ENCODE measurements around the gene CHAMP1. TPM values are rescaled to one million over a fixed set of nuclear protein-coding genes. Genes with fewer than 3 reads are reported as not detected.

The CHAMP1 gene
- total and polyA plus RNA-seq, 2 of the 13 experiments (the other 11 are each of a cell fraction or from before 2014, with no cell fraction given), result 8.4 to 9.7 TPM

DNA sequence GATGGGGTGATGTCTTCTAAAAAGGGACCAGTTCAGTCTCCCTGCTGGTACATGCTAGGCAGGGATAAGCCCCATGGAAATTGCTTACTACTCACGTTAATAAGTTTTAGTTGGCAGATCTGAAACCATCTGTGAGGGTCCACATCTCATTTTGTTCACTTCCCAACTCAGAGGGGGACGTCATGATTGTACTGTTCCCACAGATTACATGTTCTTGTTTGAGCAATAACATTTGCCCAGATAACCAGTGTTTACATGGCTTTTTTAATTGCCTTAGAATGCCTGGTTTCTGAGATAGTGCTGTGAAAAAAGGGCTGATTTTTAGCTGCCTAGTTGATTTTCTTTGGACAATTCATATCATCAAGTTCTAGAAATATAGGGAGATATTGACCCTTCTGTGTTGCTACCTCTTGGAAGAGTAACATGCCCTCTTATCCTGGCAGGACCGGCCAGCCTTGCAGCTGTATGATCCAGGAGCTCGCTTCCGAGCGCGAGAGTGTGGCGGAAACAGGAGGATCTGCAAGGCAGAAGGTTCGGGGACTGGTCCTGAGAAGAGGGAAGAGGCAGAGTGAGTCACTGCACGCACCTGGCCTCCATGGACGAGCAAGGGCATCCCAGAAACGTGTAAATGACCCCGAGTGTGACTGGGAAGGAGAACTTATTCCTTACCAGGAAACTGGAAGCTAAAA lies 9.8 kb upstream of the CHAMP1 start:
- Histone ChIP-seq H3K27me3 (ENCODE audit: control insufficient read depth in 1 of 2, insufficient read depth in 2 of 2, low read length in 2 of 2) (no peaks in the 10 kb centered on the region), H3K4me1 (ENCODE audit: insufficient read depth, low read length) (no peaks in the 10 kb centered on the region), H3K27ac (ENCODE audit: extremely low read length, insufficient read depth, low read length) (no peak overlapping the region), H3K36me3 (replicated peaks in 1 of 2; ENCODE audit: control insufficient read depth in 1 of 2, insufficient read depth in 2 of 2, low read length in 2 of 2) (peaks cover 8 to 48% of the 10 kb centered on the region in 2 experiments; a peak in 4 of 5 replicates), H3K9ac (ENCODE audit: insufficient read depth, low read depth, low read length) (no peak overlapping the region), H3K79me2 (ENCODE audit: insufficient read depth, low read length) (no peaks in the 10 kb centered on the region), H4K20me1 (ENCODE audit: insufficient read depth, low read length) (no peaks in the 10 kb centered on the region), H3K4me3 (replicated peaks in 1 of 3; ENCODE audit: insufficient read depth in 1 of 3, low read depth in 2 of 3, low read length in 3 of 3) (no peak overlapping the region), H3K9me3 (ENCODE audit: low read length) (no peaks in the 10 kb centered on the region), H3K4me2 (ENCODE audit: low read depth, low read length) (no peak overlapping the region), H2AFZ (ENCODE audit: low read length) (no peak overlapping the region)
- ChIA-PET POLR2A (no interaction called here), CTCF (ENCODE audit: low intra/inter-chr PET ratio, low total read pairs) (no interaction called here)
- ATAC-seq (no peak), FAIRE-seq (no peak), DNase-seq (ENCODE audit: low spot score) (no peak)
- in situ Hi-C loops (cut with HindIII; ENCODE audit: extremely low pct_ligation_motif_present, low pct_unique_long_range_greater_than_20kb), result no loop called here
- BruUV-seq (replicated peaks), result no TSS peak
- intact Hi-C loops (cut with micrococcal nuclease; ENCODE audit: unreplicated experiment), result no loop called here
- WGBS (ENCODE audit: low lambda C conversion rate), result 97% methylated on average over 13 of the region's 13 CpGs
- TF ChIP-seq RFXAP (CRISPR knock-in tag; IDR thresholded peaks at IDR 0.05; ENCODE audit: borderline replicate concordance) (no peak), TCF7 (IDR thresholded peaks at IDR 0.05; ENCODE audit: low read depth) (no peak), SALL2 (CRISPR knock-in tag; IDR thresholded peaks at IDR 0.05) (no peak), HNRNPLL (IDR thresholded peaks at IDR 0.05; ENCODE audit: low read depth, low read length, poor library complexity, severe bottlenecking) (no peak), NFYB (CRISPR knock-in tag; IDR thresholded peaks at IDR 0.05) (no peak), THAP7 (CRISPR knock-in tag; IDR thresholded peaks at IDR 0.05) (no peak), CREB1 (IDR thresholded peaks at IDR 0.05) (no peak), CREB1 (CRISPR knock-in tag; IDR thresholded peaks at IDR 0.05) (no peak), ZNF281 (CRISPR knock-in tag; IDR thresholded peaks at IDR 0.05; ENCODE audit: borderline replicate concordance) (no peak)
- TF ChIP-seq, protein P1, sequence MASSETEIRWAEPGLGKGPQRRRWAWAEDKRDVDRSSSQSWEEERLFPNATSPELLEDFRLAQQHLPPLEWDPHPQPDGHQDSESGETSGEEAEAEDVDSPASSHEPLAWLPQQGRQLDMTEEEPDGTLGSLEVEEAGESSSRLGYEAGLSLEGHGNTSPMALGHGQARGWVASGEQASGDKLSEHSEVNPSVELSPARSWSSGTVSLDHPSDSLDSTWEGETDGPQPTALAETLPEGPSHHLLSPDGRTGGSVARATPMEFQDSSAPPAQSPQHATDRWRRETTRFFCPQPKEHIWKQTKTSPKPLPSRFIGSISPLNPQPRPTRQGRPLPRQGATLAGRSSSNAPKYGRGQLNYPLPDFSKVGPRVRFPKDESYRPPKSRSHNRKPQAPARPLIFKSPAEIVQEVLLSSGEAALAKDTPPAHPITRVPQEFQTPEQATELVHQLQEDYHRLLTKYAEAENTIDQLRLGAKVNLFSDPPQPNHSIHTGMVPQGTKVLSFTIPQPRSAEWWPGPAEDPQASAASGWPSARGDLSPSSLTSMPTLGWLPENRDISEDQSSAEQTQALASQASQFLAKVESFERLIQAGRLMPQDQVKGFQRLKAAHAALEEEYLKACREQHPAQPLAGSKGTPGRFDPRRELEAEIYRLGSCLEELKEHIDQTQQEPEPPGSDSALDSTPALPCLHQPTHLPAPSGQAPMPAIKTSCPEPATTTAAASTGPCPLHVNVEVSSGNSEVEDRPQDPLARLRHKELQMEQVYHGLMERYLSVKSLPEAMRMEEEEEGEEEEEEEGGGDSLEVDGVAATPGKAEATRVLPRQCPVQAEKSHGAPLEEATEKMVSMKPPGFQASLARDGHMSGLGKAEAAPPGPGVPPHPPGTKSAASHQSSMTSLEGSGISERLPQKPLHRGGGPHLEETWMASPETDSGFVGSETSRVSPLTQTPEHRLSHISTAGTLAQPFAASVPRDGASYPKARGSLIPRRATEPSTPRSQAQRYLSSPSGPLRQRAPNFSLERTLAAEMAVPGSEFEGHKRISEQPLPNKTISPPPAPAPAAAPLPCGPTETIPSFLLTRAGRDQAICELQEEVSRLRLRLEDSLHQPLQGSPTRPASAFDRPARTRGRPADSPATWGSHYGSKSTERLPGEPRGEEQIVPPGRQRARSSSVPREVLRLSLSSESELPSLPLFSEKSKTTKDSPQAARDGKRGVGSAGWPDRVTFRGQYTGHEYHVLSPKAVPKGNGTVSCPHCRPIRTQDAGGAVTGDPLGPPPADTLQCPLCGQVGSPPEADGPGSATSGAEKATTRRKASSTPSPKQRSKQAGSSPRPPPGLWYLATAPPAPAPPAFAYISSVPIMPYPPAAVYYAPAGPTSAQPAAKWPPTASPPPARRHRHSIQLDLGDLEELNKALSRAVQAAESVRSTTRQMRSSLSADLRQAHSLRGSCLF (CRISPR knock-in tag; IDR thresholded peaks at IDR 0.05; ENCODE audit: borderline replicate concordance), result no peak
- TF ChIP-seq, protein P2, sequence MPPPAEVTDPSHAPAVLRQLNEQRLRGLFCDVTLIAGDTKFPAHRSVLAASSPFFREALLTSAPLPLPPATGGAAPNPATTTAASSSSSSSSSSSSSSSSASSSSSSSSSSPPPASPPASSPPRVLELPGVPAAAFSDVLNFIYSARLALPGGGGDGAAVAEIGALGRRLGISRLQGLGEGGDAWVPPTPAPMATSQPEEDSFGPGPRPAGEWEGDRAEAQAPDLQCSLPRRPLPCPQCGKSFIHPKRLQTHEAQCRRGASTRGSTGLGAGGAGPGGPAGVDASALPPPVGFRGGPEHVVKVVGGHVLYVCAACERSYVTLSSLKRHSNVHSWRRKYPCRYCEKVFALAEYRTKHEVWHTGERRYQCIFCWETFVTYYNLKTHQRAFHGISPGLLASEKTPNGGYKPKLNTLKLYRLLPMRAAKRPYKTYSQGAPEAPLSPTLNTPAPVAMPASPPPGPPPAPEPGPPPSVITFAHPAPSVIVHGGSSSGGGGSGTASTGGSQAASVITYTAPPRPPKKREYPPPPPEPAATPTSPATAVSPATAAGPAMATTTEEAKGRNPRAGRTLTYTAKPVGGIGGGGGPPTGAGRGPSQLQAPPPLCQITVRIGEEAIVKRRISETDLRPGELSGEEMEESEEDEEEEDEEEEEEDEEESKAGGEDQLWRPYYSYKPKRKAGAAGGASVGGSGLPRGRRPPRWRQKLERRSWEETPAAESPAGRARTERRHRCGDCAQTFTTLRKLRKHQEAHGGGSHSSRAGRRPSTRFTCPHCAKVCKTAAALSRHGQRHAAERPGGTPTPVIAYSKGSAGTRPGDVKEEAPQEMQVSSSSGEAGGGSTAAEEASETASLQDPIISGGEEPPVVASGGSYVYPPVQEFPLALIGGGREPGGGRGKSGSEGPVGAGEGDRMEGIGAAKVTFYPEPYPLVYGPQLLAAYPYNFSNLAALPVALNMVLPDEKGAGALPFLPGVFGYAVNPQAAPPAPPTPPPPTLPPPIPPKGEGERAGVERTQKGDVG (CRISPR knock-in tag; IDR thresholded peaks at IDR 0.05; ENCODE audit: borderline replicate concordance), result no peak
